Neural progenitor cell (in vitro differentiated cells): Measurements from ENCODE around the gene FXYD2. TPM values are rescaled to one million over a fixed set of nuclear protein-coding genes. Genes with fewer than 3 reads are reported as not detected.

Experiments
- DNase-seq: peaks from one replicate; pipeline ENCODE4 v3.0.0-alpha.2; 2016; ENCODE audit warnings: low spot score
- H2AFZ ChIP-seq: fragments of 200-600 bp; sonication (generic); replicated peaks from 2 replicates; pipeline ENCODE4 v1.6.1; 2016; ENCODE audit warnings: antibody characterized with exemption
- H3F3A ChIP-seq: fragments of 200-600 bp; sonication (generic); 2 replicates; pipeline ENCODE4 v1.6.1; 2016; ENCODE audit warnings: antibody characterized with exemption, low read depth
- H3K27ac ChIP-seq: fragments of 200-600 bp; sonication (generic); 2 replicates; pipeline ENCODE4 v1.5.1; 2016; ENCODE audit warnings: mild to moderate bottlenecking
- H3K27me3 ChIP-seq: fragments of 200-600 bp; sonication (generic); 2 replicates; pipeline ENCODE4 v1.6.1; 2016; ENCODE audit warnings: mild to moderate bottlenecking, moderate library complexity
- H3K36me3 ChIP-seq: fragments of 200-600 bp; sonication (generic); 2 replicates; pipeline ENCODE4 v1.5.1; 2016
- H3K4me1 ChIP-seq: fragments of 200-600 bp; sonication (generic); 2 replicates; pipeline ENCODE4 v1.6.1; 2016; ENCODE audit warnings: mixed run types
- H3K4me2 ChIP-seq: fragments of 200-600 bp; sonication (generic); 2 replicates; pipeline ENCODE4 v1.6.1; 2016
- H3K4me3 ChIP-seq: fragments of 200-600 bp; sonication (generic); 2 replicates; pipeline ENCODE4 v1.5.1; 2016
- H3K79me2 ChIP-seq: fragments of 200-600 bp; sonication (generic); 2 replicates; pipeline ENCODE4 v1.6.1; 2016; ENCODE audit warnings: low read depth
- H3K9ac ChIP-seq: fragments of 200-600 bp; sonication (generic); 2 replicates; pipeline ENCODE4 v1.6.1; 2016
- H3K9me3 ChIP-seq: fragments of 200-600 bp; sonication (generic); 2 replicates; pipeline ENCODE4 v1.5.1; 2016; ENCODE audit warnings: low read depth
- H4K20me1 ChIP-seq: fragments of 200-600 bp; sonication (generic); 2 replicates; pipeline ENCODE4 v1.6.1; 2016; ENCODE audit warnings: low read depth
- H3K27ac Mint-ChIP-seq: 3 replicates; pipeline ENCODE4 v1.8.0; 2021; ENCODE audit warnings: mixed read lengths
- H3K27me3 Mint-ChIP-seq: 2 replicates; pipeline ENCODE4 v1.8.0; 2022; ENCODE audit warnings: low read depth, mild to moderate bottlenecking, inconsistent platforms, moderate library complexity, mixed read lengths; ENCODE audit not compliant: insufficient read depth
- H3K36me3 Mint-ChIP-seq: 3 replicates; pipeline ENCODE4 v1.8.0; 2021; ENCODE audit warnings: mixed read lengths
- H3K4me1 Mint-ChIP-seq: 3 replicates; pipeline ENCODE4 v1.8.0; 2021; ENCODE audit warnings: mixed read lengths
- H3K4me3 Mint-ChIP-seq: 3 replicates; pipeline ENCODE4 v1.8.0; 2021; ENCODE audit warnings: mild to moderate bottlenecking, moderate library complexity, mixed read lengths
- H3K9me3 Mint-ChIP-seq: 3 replicates; pipeline ENCODE4 v1.8.0; 2020; ENCODE audit warnings: mixed read lengths
- EZH2 ChIP-seq: fragments of 200-600 bp; sonication (generic); IDR thresholded peaks from 2 replicates; pipeline ENCODE4 v1.6.1; 2017; ENCODE audit warnings: antibody characterized with exemption, mild to moderate bottlenecking, moderate library complexity
- EZH2phosphoT487 ChIP-seq: fragments of 200-600 bp; sonication (generic); IDR thresholded peaks from 2 replicates; pipeline ENCODE4 v1.6.1; 2017; ENCODE audit warnings: antibody characterized with exemption
- total RNA-seq: library from RNA; depleted of rRNA; stranded (reverse); fragments of >200 nt; gene quantifications from 2 replicates; pipeline ENCODE4 v1.2.3, GENCODE V29; 2015; ENCODE audit warnings: low replicate concordance
- TF ChIP-seq, protein P1 (sequence below): fragments of 200-600 bp; sonication (generic); IDR thresholded peaks from 2 replicates; pipeline ENCODE4 v1.5.1; 2017; ENCODE audit warnings: antibody characterized with exemption, mild to moderate bottlenecking

The FXYD2 gene
- total RNA-seq, 1 donor from 2014 or later: 1.9 TPM

DNA sequence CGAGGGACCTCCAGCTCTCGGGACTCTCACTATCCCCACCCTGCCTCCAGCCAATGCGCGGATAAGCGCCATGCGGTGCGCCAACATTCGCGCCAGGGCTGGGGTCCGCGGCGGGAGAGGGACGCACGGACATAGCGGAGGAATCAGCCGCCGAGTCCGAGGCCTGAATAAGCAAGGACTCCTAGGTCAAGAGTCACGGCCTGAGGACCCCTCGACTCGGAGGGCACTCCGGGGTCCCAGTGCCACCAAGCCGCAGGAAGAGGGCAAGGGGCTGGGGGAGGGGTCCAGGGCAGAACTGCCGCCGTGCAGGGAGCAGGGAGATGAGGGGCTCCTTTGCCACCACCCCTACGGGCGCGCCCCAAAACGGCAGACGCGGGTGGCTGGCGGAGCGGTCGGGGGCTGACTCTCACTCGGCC lies 28.1 kb downstream of the FXYD2 start:
- Mint-ChIP-seq H3K27ac (no peak overlapping the region), H3K36me3 (no peaks in the 10 kb centered on the region), H3K27me3 (peaks cover 65% of the 10 kb centered on the region), H3K4me1 (peaks cover 26% of the 10 kb centered on the region), H3K9me3 (no peaks in the 10 kb centered on the region), H3K4me3 (peak overlapping the region; percentile 76)
- Histone ChIP-seq H4K20me1 (peaks cover 25% of the 10 kb centered on the region), H3K4me3 (peak overlapping the region; percentile 51), H3F3A (peaks cover 4% of the 10 kb centered on the region), H3K27me3 (peaks cover 98% of the 10 kb centered on the region), H2AFZ (peak overlapping the region; percentile 38), H3K36me3 (no peaks in the 10 kb centered on the region), H3K79me2 (no peaks in the 10 kb centered on the region), H3K4me1 (peaks cover 15% of the 10 kb centered on the region), H3K27ac (no peak overlapping the region), H3K4me2 (peak overlapping the region; percentile 92), H3K9me3 (no peaks in the 10 kb centered on the region), H3K9ac (no peak overlapping the region)
- peak; percentile 45 for DNase-seq
- TF ChIP-seq, protein P1, sequence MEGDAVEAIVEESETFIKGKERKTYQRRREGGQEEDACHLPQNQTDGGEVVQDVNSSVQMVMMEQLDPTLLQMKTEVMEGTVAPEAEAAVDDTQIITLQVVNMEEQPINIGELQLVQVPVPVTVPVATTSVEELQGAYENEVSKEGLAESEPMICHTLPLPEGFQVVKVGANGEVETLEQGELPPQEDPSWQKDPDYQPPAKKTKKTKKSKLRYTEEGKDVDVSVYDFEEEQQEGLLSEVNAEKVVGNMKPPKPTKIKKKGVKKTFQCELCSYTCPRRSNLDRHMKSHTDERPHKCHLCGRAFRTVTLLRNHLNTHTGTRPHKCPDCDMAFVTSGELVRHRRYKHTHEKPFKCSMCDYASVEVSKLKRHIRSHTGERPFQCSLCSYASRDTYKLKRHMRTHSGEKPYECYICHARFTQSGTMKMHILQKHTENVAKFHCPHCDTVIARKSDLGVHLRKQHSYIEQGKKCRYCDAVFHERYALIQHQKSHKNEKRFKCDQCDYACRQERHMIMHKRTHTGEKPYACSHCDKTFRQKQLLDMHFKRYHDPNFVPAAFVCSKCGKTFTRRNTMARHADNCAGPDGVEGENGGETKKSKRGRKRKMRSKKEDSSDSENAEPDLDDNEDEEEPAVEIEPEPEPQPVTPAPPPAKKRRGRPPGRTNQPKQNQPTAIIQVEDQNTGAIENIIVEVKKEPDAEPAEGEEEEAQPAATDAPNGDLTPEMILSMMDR: no peak
- TF ChIP-seq EZH2 (peak; percentile 80), EZH2phosphoT487 (peak; percentile 91)

DNA sequence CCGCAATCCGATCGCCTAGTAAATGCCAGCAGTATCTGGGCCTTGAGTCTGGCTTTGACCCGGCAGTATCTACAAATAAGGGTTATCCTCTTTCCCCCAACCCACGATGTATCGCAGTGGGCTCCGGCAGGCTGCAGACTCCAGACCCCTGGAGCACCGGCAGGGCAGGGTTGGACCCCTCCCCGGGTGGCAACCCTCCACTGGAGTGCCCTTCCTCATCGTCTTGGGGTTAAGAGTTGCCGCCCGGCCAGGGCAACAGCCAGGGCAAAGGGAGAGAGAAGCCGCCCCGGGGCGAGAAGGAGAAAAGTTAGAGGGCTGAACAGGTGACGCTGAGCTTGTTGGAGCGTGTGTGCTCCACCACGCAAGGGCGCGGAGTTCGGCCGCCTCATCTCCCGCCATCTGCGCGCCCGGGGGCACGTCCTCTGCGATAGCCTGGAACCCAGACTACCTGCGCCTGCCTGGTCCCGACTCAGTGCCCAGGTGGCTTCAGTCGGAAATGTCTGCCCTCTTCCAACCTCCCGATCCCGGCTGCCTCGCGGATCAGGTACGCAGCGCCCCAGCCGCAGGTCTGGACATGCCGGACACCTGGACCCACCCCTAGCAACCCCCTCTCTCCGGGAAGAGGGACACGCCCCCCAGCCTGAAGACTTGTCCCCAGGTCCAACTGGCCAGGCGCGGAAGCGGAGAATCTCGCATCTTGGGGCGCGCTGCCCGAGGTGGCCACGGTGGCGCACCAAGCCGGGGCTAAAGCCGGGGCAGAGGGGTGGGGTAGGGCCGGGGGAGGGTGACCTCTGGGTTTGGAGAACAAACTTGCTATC lies 28.7 kb downstream of the FXYD2 start:
- H4K20me1 ChIP-seq: peaks cover 25% of the 10 kb centered on the region
- H3K27ac ChIP-seq: no peak overlapping the region
- peaks cover 94% of the 10 kb centered on the region for H3K27me3 ChIP-seq
- Mint-ChIP-seq H3K27me3 (peaks cover 65% of the 10 kb centered on the region), H3K4me3 (peak overlapping the region; percentile 76), H3K27ac (no peak overlapping the region), H3K9me3 (no peaks in the 10 kb centered on the region), H3K4me1 (peaks cover 26% of the 10 kb centered on the region), H3K36me3 (no peaks in the 10 kb centered on the region)
- H2AFZ ChIP-seq: peak overlapping the region; percentile 38
- H3K4me3 ChIP-seq: peak overlapping the region; percentile 51
- H3K36me3 ChIP-seq: no peaks in the 10 kb centered on the region
- H3K4me2 ChIP-seq: peak overlapping the region; percentile 92
- peaks cover 4% of the 10 kb centered on the region for H3F3A ChIP-seq
- no peak overlapping the region for H3K9ac ChIP-seq
- TF ChIP-seq EZH2phosphoT487: peak; percentile 84
- TF ChIP-seq EZH2: peak; percentile 92
- TF ChIP-seq, protein P1: peak; percentile 7
- peak; percentile 46 for DNase-seq
- no peaks in the 10 kb centered on the region for H3K79me2 ChIP-seq
- no peaks in the 10 kb centered on the region for H3K9me3 ChIP-seq
- H3K4me1 ChIP-seq: peaks cover 15% of the 10 kb centered on the region

DNA sequence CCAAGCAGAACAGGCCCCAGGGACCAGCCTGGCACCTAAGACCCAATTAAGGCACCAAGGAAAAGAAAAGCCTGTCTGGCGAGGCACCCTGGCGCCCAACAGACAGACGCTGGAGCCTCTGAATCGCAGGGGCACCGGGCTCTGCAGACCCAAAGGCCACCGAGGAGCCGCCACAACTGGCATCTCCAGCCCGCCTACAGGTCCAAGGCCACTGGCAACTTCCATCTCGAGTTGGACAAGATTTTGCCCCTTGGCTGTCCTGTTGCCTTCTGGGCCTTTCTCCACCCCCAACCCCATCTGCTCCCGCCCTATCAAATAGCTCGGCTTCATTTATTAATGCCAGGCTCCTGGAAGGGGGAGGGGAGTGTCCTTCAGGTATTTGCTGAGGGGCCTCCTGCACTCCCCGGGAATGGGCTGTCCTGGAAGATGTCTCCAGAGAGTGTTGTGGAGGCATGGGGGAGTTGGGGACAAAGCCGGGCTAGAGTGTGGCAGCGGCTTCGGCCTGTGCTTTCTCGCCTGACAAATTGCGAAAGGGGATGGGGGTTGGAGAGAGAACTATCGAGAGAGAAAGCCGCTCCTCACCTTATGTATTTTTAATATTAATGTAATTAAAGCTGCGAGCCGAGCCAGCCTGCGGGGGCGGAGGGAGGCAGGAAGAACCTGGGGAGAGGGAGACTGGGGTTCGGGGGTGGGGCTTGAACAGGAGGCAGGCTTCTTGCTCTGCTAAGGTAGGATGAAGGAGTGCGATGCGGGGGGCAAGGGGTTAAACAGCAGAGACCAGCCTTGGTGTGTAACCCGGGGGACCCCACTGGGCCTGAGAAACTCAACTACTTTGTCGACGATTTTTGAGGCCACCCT lies 29.5 kb downstream of the FXYD2 start:
- Histone ChIP-seq H3K9me3 (no peaks in the 10 kb centered on the region), H3K4me2 (peak overlapping the region; percentile 92), H3K4me1 (peaks cover 15% of the 10 kb centered on the region), H3K36me3 (no peaks in the 10 kb centered on the region), H3F3A (peaks cover 4% of the 10 kb centered on the region), H3K27ac (no peak overlapping the region), H3K27me3 (peaks cover 86% of the 10 kb centered on the region), H3K9ac (no peak overlapping the region), H3K4me3 (peak overlapping the region; percentile 51), H2AFZ (no peak overlapping the region), H3K79me2 (no peaks in the 10 kb centered on the region), H4K20me1 (peaks cover 25% of the 10 kb centered on the region)
- Mint-ChIP-seq H3K27ac (no peak overlapping the region), H3K9me3 (no peaks in the 10 kb centered on the region), H3K4me1 (peaks cover 26% of the 10 kb centered on the region), H3K27me3 (peaks cover 64% of the 10 kb centered on the region), H3K4me3 (peak overlapping the region; percentile 69), H3K36me3 (no peaks in the 10 kb centered on the region)
- TF ChIP-seq, protein P1: no peak
- TF ChIP-seq EZH2phosphoT487: no peak
- no peak for TF ChIP-seq EZH2
- no peak for DNase-seq
